Measurements from ENCODE around the gene G2E3. TPM values are rescaled to one million over a fixed set of nuclear protein-coding genes. Genes with fewer than 3 reads are reported as not detected.
"Not testable (repeated sequence)": the region's sequence is repeated elsewhere in the genome, so short reads cannot be mapped to it uniquely, and the experiment has no call there.

The G2E3 gene
- total and polyA plus RNA-seq, 9 donors, result 5.5 to 20.4 (median 15.7) TPM

GRCh38 chr14:30528778-30529642, 29.9 kb upstream of the G2E3 start:
- no peaks in the 10 kb centered on the region for H3K9me3 ChIP-seq
- no peaks in the 10 kb centered on the region for H3K27me3 ChIP-seq
- WGBS, 3 donors, result 90 to 93% (median 90%) methylated on average over 12 of the region's 12 CpGs
- intact Hi-C loops (cut with DNase I), result no loop called here
- H3K4me3 ChIP-seq, result no peak overlapping the region
- DNase-seq, result no peak
- H3K27ac ChIP-seq, result no peak overlapping the region
- H3K36me3 ChIP-seq, result no peaks in the 10 kb centered on the region
- H3K4me1 ChIP-seq (ENCODE audit: insufficient read depth), result no peaks in the 10 kb centered on the region
- no peak for TF ChIP-seq POLR2A (IDR thresholded peaks at IDR 0.05)
- TF ChIP-seq EP300 (IDR thresholded peaks at IDR 0.05), result no peak
- TF ChIP-seq CTCF (IDR thresholded peaks at IDR 0.05), result no peak

- intact Hi-C loops (cut with DNase I), result no loop called here
- H3K4me1 ChIP-seq (ENCODE audit: insufficient read depth), result no peaks in the 10 kb centered on the region
- H3K27ac ChIP-seq, result no peak overlapping the region
- no peak for DNase-seq
- H3K9me3 ChIP-seq, result no peaks in the 10 kb centered on the region
- no peak for TF ChIP-seq CTCF (IDR thresholded peaks at IDR 0.05)
- no peaks in the 10 kb centered on the region for H3K27me3 ChIP-seq
- no peaks in the 10 kb centered on the region for H3K36me3 ChIP-seq
- 77 to 84% (median 78%) methylated on average over 5 of the region's 5 CpGs for whole genome bisulfite sequencing, 3 donors
- H3K4me3 ChIP-seq, result no peak overlapping the region
Observed at GRCh38 chr14:30532264-30532663, 26.7 kb upstream of the G2E3 start.

- no peak for DNase-seq
- Histone ChIP-seq H3K4me1 (ENCODE audit: insufficient read depth) (no peaks in the 10 kb centered on the region), H3K27ac (no peak overlapping the region), H3K4me3 (no peak overlapping the region), H3K27me3 (no peaks in the 10 kb centered on the region), H3K36me3 (no peaks in the 10 kb centered on the region), H3K9me3 (no peaks in the 10 kb centered on the region)
- WGBS, 3 donors, result 95 to 100% (median 96%) methylated on average over 1 of the region's 1 CpG
- no peak for TF ChIP-seq EP300 (IDR thresholded peaks at IDR 0.05)
- TF ChIP-seq CTCF (IDR thresholded peaks at IDR 0.05), result no peak
- TF ChIP-seq POLR2A (IDR thresholded peaks at IDR 0.05), result no peak
- intact Hi-C loops (cut with DNase I), result no loop called here
Observed at GRCh38 chr14:30533126-30533525, 25.8 kb upstream of the G2E3 start.

- Histone ChIP-seq H3K27me3 (no peaks in the 10 kb centered on the region), H3K36me3 (no peaks in the 10 kb centered on the region), H3K4me3 (no peak overlapping the region), H3K4me1 (ENCODE audit: insufficient read depth) (no peaks in the 10 kb centered on the region), H3K27ac (no peak overlapping the region), H3K9me3 (no peaks in the 10 kb centered on the region)
- no peak for DNase-seq
- WGBS, 3 donors, result 91 to 97% (median 91%) methylated on average over 1 of the region's 1 CpG
- TF ChIP-seq CTCF (IDR thresholded peaks at IDR 0.05) (no peak), EP300 (IDR thresholded peaks at IDR 0.05) (no peak), POLR2A (IDR thresholded peaks at IDR 0.05) (no peak)
- intact Hi-C loops (cut with DNase I), result no loop called here
Observed at GRCh38 chr14:30541318-30541717, 17.6 kb upstream of the G2E3 start.

- H3K27me3 ChIP-seq, result not testable (repeated sequence)
- 78 to 90% (median 90%) methylated on average over 4 of the region's 4 CpGs for WGBS, 3 donors
Observed at GRCh38 chr14:30546735-30547134, 12.2 kb upstream of the G2E3 start.

More at GRCh38 chr14:30546735-30547134, 12.2 kb upstream of the G2E3 start:
- H3K27ac ChIP-seq; intact Hi-C loops (cut with DNase I); DNase-seq; H3K36me3 ChIP-seq; H3K4me1 ChIP-seq (ENCODE audit: insufficient read depth); H3K9me3 ChIP-seq; H3K4me3 ChIP-seq: not testable (repeated sequence)
